ENCODE measurements around the gene CBFA2T2. TPM values are rescaled to one million over a fixed set of nuclear protein-coding genes. Genes with fewer than 3 reads are reported as not detected.
A peak's percentile ranks its signal among the peaks of the same experiment; 100 is the strongest.

CBFA2T2 gene
- total RNA-seq, 1 experiment from 2014 or later = 8.6 TPM

- no peak for DNase-seq (ENCODE audit: low read depth)
Measured at GRCh38 chr20:33676652-33677645, 187.1 kb downstream of the CBFA2T2 start.

GRCh38 chr20:33677991-33678702, 188.3 kb downstream of the CBFA2T2 start:
- DNase-seq (ENCODE audit: low read depth) = no peak

- DNase-seq (ENCODE audit: low read depth) = no peak
Measured at GRCh38 chr20:33679758-33680485, 190.0 kb downstream of the CBFA2T2 start.

- DNase-seq (ENCODE audit: low read depth) = peak; percentile 49
Measured at GRCh38 chr20:33680686-33681085, 190.8 kb downstream of the CBFA2T2 start.

DNA sequence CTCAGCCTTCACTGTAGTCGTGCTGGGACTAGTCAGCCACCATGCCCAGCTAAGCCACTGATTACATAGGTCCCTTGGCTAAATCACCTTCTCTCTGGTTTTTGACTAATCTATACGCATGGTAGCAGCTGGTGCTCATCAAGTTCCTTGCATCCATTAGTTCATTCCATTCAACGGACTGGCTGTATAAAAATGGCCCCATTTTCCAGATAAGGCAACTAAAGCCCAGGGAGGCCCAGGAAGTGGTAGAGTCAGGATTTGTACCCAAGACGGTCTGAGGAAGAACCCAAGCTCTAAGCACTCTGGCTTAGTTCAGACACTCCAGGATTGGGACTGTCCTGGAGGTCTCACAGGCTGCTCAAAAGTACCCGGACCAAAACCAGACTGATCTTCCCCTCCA, 191.4 kb downstream of the CBFA2T2 start:
- no peak for DNase-seq (ENCODE audit: low read depth)

GRCh38 chr20:33681728-33682353, 191.9 kb downstream of the CBFA2T2 start:
- no peak for DNase-seq (ENCODE audit: low read depth)

DNA sequence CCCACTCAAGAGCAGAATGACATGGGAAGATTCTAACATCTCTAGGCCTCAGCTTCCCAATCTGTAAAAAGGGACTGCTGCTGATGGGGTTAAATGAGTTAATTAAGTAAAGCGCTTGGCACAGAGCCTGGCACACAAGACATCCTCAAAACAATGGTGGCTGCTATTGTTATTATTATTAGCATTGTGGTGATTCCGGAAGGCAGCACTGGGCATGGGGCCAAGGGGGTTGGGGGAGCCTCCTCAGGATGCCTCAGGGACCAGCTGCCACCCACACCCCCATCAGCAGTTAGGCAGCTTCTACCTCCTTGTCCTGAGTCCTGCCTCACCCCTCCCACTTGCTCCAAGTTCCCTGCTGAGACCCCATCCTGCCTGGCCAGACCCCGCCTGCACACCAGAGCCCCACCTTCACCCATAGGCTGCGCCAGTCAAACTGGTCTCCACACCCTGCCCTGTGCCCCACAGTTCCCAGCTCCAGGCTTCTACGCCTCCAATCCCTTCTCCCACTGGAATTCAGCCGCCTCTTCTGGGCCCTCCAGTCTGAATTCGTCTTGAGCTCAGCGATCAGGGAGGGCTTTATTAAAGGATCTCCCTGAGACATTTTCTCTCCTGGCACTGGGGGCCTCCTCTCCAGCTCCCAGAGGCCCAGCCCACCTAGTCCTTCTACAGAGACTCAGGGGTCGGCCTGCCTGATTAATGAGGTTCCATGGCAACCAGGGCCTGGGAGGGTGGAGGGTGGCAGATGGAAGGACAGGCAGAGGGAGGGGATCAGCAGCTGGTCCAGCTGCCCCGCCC, 194.8 kb downstream of the CBFA2T2 start:
- DNase-seq (ENCODE audit: low read depth) = no peak

DNA sequence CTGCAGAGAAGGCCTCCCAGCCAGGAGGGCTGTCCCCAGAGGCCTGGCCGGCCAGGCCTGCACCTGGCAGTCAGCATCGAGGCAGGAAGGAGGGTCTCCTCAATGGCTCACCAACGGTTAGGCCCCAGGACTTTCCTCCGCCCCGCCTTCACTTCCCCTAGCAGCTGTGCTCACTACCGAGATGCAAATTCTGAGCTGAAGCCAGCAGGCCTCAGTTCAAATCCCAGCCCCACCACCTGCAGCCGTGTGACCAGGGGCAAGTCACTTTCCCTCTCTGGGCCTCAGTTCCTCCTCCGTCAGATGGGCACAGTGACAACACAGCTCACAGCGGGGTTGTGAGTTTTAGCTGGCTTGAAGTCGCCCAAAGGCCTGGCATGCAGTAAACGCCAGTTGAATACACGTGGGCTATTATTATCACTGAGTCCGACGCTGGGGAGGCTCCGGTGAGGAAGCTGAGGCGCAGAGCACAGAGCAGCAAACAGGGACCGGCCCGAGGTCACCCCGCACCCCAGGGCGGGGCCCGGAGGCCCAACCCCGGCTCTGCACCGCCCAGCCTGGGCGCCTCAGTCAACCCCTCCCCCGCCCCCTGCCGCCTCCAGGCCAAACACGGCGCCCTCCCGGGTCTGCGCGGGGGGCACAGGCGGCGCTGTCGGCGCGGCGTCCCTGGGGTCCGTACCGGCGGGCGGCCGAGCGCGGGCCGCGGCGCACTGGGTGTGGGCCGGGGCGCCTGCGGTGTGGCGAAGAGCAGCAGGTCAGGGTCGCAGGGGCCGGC, 195.6 kb downstream of the CBFA2T2 start:
- DNase-seq (ENCODE audit: low read depth) = peak; percentile 61

DNA sequence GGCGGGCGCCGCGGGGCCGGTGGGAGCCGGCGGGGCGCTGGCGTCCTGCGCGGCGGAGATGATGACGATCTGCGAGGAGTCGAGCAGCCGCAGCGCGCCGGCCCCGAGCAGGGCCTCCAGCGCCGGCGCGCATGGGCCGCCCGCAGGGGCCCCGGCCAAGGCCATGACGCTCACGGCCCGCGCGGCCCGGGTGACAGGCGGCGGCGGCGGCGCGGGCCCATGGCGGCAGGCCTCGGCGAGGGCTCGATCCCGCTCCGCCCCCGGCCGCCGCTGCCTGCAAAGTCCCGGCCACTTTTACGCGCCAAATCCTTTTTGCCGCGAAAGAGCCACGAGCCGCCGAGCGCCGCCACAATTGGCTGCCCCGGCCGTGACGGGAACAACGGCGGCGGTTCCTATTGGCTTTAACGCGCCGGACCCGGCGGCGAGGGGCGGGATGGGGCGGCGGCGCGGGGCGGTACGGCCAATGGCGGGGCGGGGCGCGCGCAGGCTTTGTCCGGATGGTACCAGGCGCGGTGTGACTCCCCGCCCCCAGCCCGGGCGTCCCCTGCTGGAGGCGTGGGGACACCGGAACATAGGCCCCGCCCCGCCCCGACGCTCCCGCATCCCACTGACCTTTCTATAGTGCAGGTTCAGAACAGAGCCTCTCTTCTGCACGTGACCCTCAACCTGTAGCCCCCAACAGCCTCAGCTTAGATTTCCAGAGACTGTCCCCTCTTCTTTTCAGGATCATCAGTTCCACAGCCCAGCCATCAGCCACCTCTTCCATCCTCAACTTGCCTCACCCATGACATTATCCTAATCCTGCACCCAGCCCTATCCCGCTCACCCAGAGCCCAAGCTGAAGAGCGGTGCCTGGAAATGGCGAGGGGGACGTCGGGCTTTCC, 196.4 kb downstream of the CBFA2T2 start, which contains the start of gene E2F1:
TSS of gene E2F1 (minus strand) at position 286 of the 884 bp plus-strand sequence. CDS start at position 165, 121 bp downstream.
- DNase-seq (ENCODE audit: low read depth) = peak; percentile 92

GRCh38 chr20:33686984-33687366, 197.1 kb downstream of the CBFA2T2 start:
- DNase-seq (ENCODE audit: low read depth) = no peak

DNA sequence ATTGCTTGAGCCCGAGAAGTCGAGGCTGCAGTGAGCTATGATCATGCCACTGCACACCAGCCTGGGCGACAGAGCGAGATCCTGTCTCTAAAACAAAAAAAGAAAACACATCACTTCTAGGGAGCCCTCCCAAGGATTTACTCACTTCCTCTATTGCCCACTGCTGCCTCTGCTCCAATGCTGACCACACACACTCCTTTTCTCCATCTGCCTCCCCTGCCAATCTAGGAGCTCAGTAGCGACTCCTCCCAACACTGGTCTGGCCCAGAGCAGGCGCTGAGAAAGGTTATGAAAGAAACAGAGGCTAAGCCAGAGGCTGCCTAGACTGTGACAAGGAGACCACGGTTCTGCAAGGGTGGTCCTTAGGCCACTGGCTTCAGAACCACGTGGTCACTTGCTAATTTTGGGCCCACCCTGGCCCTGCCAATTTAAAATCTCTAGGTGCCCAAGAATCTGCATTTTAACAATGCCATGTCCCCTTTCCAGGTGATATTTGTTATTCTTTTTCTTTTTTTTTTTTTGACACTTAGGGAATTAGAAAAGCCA, 197.5 kb downstream of the CBFA2T2 start:
- DNase-seq (ENCODE audit: low read depth) = peak; percentile 60

DNA sequence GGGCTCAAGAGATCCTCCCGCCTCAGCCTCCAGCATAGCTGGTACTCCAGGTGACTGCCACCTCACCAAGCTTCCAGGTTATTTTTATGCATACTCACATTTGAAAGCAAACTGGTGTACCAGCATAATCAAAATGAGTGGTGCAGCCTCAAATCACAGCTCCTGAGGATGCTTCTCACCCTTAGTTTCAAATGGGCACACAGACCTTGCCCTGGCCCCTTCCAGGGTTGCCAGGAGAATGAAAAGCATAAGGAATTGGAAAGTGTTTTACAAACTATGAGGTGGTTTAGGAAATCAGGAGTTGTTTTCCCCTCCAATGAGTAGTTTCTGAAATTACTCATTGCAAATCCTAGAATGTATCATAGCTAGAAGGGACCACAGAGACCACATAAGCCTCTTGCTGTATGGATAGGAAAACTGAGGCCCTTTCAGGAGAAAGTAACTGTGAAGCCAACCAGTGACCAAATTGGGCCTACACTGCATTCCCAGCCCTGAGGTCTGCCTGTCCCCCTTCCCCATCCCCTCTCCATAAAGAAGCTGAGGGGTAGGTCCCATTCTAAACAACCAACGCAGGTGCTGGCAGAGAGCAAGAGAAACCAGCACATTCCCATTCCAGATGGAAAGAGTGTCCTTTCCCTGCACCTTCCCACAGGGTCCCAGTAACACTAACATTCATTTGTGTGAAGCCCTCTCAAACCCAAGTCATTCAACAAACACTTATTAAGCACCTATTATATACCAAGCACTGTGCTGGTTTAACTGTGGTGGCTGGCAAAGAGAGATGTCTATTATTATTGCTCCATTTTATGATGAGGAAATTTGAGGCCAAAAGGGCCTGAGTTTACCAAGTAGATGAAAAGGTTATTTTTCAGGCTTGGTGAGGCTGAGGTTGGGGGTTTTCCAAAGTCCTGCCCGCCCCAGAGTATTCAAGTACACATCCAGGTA, 198.4 kb downstream of the CBFA2T2 start:
- DNase-seq (ENCODE audit: low read depth) = no peak

DNA sequence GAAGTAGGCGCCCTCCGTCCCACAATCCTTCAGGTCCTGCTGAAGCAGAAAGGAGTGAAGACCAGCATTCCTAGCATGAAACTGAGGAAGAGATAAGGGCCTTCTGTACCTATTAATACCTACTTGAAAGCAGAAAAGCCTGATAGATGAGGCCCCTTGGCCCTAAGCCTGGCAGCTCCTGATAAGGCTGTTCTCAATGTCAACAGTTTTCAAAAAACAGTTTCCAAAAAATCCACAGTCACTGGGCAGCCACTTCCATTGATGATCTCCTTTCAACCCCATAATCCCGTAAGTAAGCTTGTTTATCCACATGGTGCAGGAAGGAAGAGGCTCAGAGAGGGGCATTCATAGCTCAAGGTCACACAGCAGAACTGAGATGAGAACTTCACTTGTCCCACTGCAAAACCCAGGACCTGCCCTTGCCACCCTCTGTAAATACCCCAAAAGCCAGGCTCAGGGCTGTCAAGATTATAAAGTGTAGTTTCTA, 199.1 kb downstream of the CBFA2T2 start:
- no peak for DNase-seq (ENCODE audit: low read depth)

DNA sequence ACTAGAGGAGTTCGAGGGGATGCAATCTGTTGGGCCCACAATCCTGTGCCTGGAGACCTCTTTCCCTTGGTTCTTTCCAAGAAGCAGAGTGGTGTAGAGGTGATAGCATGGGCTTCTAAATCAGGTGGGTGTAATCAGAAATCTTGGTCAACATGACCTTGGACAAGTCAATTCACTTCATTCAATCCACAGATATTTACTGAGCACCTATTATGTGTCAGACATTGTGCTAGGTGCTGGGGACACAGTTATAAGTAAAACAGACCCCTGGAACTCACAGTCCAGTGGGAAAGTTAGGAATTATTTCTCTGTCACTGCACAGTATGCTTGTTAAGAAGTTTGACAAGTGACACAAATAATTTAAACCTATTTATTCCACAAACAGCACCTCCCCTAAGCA, 199.6 kb downstream of the CBFA2T2 start:
- DNase-seq (ENCODE audit: low read depth) = no peak

GRCh38 chr20:33689973-33690372, 200.1 kb downstream of the CBFA2T2 start:
- DNase-seq (ENCODE audit: low read depth) = peak; percentile 85

- no peak for DNase-seq (ENCODE audit: low read depth)
Measured at GRCh38 chr20:33693289-33693688, 203.4 kb downstream of the CBFA2T2 start.

Measured in LHCN-M2 (cell line).